Retinal pigment epithelial cell (primary cell): Measurements from ENCODE around the gene KCNJ6.

ENCODE experiments used
- DNase-seq: peaks from one replicate; pipeline ENCODE4 v3.0.0-alpha.2; 2010; ENCODE audit warnings: low read depth
- H3K4me3 ChIP-seq: 2 replicates; pipeline ENCODE4 v1.5.1; 2011; ENCODE audit warnings: mild to moderate bottlenecking, low read length, control low read depth, moderate library complexity
- CTCF ChIP-seq: conservative IDR thresholded peaks from 2 replicates; pipeline ENCODE4 v1.5.1; 2011; ENCODE audit warnings: low read depth, low read length, control low read depth, inconsistent platforms

The KCNJ6 gene

DNA sequence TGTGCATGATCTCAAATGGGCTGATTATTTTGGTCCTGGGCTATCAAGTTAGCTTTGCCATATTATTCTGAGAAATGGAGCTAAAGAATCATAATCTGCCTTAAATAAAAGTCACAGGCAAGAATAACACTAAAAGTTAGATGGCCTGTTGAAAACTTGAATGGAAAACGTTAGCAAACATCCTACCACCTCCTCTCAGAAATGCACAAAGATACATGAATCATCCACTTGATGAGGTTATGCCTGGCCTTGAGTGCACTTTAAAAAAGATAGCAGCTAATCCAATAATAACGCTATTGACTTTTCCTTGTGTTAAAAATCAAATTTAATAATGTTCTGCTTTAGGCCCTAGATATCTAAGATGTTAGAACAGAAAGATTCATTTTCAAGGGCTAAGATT lies 108.0 kb downstream of the KCNJ6 start:
- no peak for TF ChIP-seq CTCF
- no peak for DNase-seq
- no peak overlapping the region for H3K4me3 ChIP-seq

GRCh38 chr21:37805266-37805665 lies 111.0 kb downstream of the KCNJ6 start:
- TF ChIP-seq CTCF: no peak
- no peak overlapping the region for H3K4me3 ChIP-seq
- no peak for DNase-seq

DNA sequence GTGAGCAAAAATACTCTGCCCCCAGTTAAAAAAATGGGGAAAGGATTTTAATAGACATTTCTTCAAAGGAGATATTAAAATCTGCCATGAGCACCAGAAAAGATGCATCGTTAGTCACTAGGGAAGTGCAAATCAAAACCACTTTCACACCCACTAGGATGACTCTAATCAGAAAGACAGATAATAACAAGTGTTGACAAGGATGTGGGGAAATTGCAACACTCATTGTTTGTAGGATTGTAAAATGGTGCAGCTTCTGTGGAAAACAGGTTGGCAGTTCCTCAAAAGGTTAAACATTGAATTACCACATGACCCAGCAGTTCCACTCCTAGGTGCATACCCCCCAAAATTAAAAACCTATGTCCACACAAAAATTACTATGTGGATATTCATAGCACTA lies 112.3 kb downstream of the KCNJ6 start:
- no peak for DNase-seq
- TF ChIP-seq CTCF: no peak
- no peak overlapping the region for H3K4me3 ChIP-seq

- no peak for TF ChIP-seq CTCF
- H3K4me3 ChIP-seq: no peak overlapping the region
- DNase-seq: no peak
Measured at GRCh38 chr21:37803101-37803651, 113.1 kb downstream of the KCNJ6 start.

- no peak for TF ChIP-seq CTCF
- H3K4me3 ChIP-seq: no peak overlapping the region
- no peak for DNase-seq
Measured at GRCh38 chr21:37800456-37801061, 115.7 kb downstream of the KCNJ6 start.

DNA sequence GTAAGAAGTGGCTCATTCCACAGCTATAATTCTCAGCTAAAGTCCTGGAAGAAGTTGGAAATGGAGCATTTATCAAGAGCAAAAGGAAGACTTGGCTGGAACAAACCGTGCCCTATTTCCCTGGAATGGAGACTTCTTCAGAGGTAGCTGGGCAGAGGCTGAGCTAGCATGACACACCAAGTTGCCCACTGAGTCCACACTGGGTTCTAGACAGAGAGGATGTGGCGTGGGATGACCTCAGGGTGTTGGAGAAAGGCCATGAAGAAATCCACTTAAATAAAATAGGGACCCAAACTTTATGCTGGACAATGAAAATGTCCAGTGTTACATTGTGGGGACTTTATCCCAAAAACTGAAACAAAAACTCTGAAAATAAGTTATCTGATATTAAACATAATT lies 116.2 kb downstream of the KCNJ6 start:
- no peak for DNase-seq
- no peak for TF ChIP-seq CTCF
- no peak overlapping the region for H3K4me3 ChIP-seq

DNA sequence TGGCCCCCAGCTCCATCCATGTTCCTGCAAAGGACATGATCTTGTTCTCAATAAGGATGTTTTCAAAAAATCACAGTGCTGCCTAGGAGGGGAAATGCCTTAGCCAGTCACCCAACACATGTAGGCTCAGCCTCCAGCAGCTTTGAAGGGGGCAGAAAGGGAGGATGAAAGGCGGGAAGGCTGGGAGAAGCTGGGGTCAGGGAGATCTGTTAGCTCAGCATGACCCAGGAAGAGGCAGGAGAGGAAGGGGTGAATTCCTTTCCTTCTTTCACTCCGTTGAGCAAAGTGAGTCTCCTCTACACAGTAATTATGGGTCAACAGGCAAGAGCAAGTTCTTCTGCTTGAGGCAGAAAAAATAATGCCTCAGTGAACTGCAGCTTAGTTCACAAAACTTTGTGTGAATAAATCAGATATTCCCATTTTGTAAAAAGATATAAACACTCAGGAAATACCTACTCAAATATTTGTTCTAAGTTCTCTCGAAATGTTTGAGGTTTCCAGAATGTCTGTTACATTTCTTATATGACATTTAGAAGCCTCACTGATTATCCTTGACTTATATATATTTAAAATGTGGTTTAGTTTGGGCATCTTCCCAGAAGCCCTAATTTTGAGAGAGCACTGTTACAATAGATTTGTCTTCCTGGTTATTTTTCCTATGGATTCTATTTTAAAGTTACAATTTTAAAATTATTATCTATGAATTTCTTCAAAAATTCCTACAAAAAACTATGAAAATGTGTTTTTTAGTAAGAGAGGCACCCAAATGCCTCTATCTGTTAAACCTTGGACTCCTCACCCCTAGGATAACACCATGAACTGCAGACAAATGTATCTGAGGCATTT lies 116.8 kb downstream of the KCNJ6 start:
- no peak overlapping the region for H3K4me3 ChIP-seq
- no peak for DNase-seq
- no peak for TF ChIP-seq CTCF
